ENCODE measurements around the gene RIPK1. TPM values are rescaled to one million over a fixed set of nuclear protein-coding genes. Genes with fewer than 3 reads are reported as not detected.

The RIPK1 gene
- total RNA-seq (2014; rRNA removed; shearing (Covaris generic)): 7.6 and 10.2 TPM in 2 replicates

GRCh38 chr6:3068329-3069214, at the start of gene RIPK1:
Gene RIPK1, plus strand, starts transcription at chr6:3068494. Its CDS starts 8,330 bp downstream, at chr6:3076824.

GRCh38 chr6:3118353-3119039, 50.2 kb downstream of the RIPK1 start, which contains the start of gene BPHL:
Gene BPHL, plus strand, starts transcription at chr6:3118711. Its CDS starts 30 bp downstream, at chr6:3118741.

GRCh38 chr6:3157131-3157933, 89.0 kb downstream of the RIPK1 start, which contains the start of gene TUBB2A:
Gene TUBB2A, minus strand, starts transcription at chr6:3157544. Its CDS starts 81 bp downstream, at chr6:3157463.

Small RNA genes within 50 kb of the gene (small RNA-seq; reads per million reads assigned to genes)
- gene AL133351.4 (not detected), gene RNA5SP201 (not detected)

Other genes with a start within 250 kb of the RIPK1 start
- 14.3 and 31.3 TPM in 2 replicates for gene SERPINB1, start 226.6 kb upstream of the RIPK1 start, total RNA-seq (2014; rRNA removed; shearing (Covaris generic))
- gene SERPINB9, start 165.2 kb upstream of the RIPK1 start, total RNA-seq (2014; rRNA removed; shearing (Covaris generic)): not detected in 2 replicates
- gene SERPINB6, start 96.9 kb upstream of the RIPK1 start, total RNA-seq (2014; rRNA removed; shearing (Covaris generic)): 86.4 and 91.3 TPM in 2 replicates
- gene NQO2, start 68.6 kb upstream of the RIPK1 start, total RNA-seq (2014; rRNA removed; shearing (Covaris generic)): 29.2 and 29.4 TPM in 2 replicates
- 7.0 and 7.1 TPM in 2 replicates for gene BPHL, start 50.2 kb downstream of the RIPK1 start, total RNA-seq (2014; rRNA removed; shearing (Covaris generic))
- gene TUBB2A, start 89.0 kb downstream of the RIPK1 start, total RNA-seq (2014; rRNA removed; shearing (Covaris generic)): 39.6 and 41.9 TPM in 2 replicates
- gene TUBB2B, start 159.2 kb downstream of the RIPK1 start, total RNA-seq (2014; rRNA removed; shearing (Covaris generic)): 10.4 and 10.9 TPM in 2 replicates
- 52.6 and 56.0 TPM in 2 replicates for gene PSMG4, start 190.5 kb downstream of the RIPK1 start, total RNA-seq (2014; rRNA removed; shearing (Covaris generic))

All from A375 (cell line).